ENCODE measurements around the gene C11orf98.

DNA sequence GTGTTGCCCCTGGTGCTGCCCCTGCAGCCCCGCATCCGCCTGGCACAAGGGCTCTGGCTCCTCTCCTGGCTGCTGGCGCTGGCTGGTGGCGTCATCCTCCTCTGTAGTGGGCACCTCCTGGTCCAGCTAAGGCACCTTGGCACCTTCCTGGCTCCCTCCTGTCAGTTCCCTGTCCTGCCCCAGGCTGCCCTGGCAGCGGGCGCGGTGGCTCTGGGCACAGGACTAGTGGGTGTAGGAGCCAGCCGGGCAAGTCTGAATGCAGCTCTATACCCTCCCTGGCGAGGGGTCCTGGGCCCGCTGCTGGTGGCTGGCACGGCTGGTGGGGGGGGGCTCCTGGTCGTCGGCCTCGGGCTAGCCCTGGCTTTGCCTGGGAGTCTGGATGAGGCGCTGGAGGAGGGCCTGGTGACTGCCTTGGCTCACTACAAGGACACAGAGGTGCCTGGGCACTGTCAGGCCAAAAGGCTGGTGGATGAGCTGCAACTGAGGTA lies 51.7 kb downstream of the C11orf98 start:
- TF ChIP-seq FOXJ3 (CRISPR knock-in tag; IDR thresholded peaks at IDR 0.05; ENCODE audit: borderline replicate concordance), result no peak
- TF ChIP-seq, protein P1, sequence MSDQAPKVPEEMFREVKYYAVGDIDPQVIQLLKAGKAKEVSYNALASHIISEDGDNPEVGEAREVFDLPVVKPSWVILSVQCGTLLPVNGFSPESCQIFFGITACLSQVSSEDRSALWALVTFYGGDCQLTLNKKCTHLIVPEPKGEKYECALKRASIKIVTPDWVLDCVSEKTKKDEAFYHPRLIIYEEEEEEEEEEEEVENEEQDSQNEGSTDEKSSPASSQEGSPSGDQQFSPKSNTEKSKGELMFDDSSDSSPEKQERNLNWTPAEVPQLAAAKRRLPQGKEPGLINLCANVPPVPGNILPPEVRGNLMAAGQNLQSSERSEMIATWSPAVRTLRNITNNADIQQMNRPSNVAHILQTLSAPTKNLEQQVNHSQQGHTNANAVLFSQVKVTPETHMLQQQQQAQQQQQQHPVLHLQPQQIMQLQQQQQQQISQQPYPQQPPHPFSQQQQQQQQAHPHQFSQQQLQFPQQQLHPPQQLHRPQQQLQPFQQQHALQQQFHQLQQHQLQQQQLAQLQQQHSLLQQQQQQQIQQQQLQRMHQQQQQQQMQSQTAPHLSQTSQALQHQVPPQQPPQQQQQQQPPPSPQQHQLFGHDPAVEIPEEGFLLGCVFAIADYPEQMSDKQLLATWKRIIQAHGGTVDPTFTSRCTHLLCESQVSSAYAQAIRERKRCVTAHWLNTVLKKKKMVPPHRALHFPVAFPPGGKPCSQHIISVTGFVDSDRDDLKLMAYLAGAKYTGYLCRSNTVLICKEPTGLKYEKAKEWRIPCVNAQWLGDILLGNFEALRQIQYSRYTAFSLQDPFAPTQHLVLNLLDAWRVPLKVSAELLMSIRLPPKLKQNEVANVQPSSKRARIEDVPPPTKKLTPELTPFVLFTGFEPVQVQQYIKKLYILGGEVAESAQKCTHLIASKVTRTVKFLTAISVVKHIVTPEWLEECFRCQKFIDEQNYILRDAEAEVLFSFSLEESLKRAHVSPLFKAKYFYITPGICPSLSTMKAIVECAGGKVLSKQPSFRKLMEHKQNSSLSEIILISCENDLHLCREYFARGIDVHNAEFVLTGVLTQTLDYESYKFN (CRISPR knock-in tag; conservative IDR thresholded peaks at IDR 0.05), result no peak
- TF ChIP-seq, protein P2, sequence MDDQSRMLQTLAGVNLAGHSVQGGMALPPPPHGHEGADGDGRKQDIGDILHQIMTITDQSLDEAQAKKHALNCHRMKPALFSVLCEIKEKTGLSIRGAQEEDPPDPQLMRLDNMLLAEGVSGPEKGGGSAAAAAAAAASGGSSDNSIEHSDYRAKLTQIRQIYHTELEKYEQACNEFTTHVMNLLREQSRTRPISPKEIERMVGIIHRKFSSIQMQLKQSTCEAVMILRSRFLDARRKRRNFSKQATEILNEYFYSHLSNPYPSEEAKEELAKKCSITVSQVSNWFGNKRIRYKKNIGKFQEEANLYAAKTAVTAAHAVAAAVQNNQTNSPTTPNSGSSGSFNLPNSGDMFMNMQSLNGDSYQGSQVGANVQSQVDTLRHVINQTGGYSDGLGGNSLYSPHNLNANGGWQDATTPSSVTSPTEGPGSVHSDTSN (CRISPR knock-in tag; IDR thresholded peaks at IDR 0.05; ENCODE audit: borderline replicate concordance), result no peak
- no peak for TF ChIP-seq ZNF205 (CRISPR knock-in tag; IDR thresholded peaks at IDR 0.05)

Measured in HepG2 (cell line).